Trophoblast cell (in vitro differentiated cells and primary cell): ENCODE data around the gene PIF1.
"Not testable (repeated sequence)": the region's sequence is repeated elsewhere in the genome, so short reads cannot be mapped to it uniquely, and the experiment has no call there.

Experiments
- DNase-seq, 2 donors: peaks; one replicate each; pipeline ENCODE4 v3.0.0-alpha.2; 2016
- H2AFZ ChIP-seq: 2 replicates; pipeline ENCODE4 v1.6.1; 2013; ENCODE audit warnings: low read length, moderate library complexity, mild to moderate bottlenecking; ENCODE audit not compliant: insufficient read depth, poor library complexity
- H2AK5ac ChIP-seq: 2 replicates; pipeline ENCODE4 v1.6.1; 2013; ENCODE audit warnings: mild to moderate bottlenecking, low read length
- H2BK120ac ChIP-seq: 2 replicates; pipeline ENCODE4 v1.6.1; 2013; ENCODE audit warnings: low read length, mild to moderate bottlenecking, moderate library complexity; ENCODE audit not compliant: insufficient read depth, poor library complexity
- H2BK12ac ChIP-seq: 2 replicates; pipeline ENCODE4 v1.6.1; 2013; ENCODE audit warnings: mild to moderate bottlenecking, low read length, moderate library complexity
- H2BK5ac ChIP-seq: 2 replicates; pipeline ENCODE4 v1.6.1; 2013; ENCODE audit warnings: low read length, low read depth, moderate library complexity, mild to moderate bottlenecking; ENCODE audit not compliant: poor library complexity
- H3K14ac ChIP-seq: 2 replicates; pipeline ENCODE4 v1.6.1; 2013; ENCODE audit warnings: mild to moderate bottlenecking, low read length
- H3K18ac ChIP-seq: 2 replicates; pipeline ENCODE4 v1.6.1; 2013; ENCODE audit warnings: mild to moderate bottlenecking, low read length
- H3K23ac ChIP-seq: 2 replicates; pipeline ENCODE4 v1.6.1; 2013; ENCODE audit warnings: low read length
- H3K27ac ChIP-seq: 2 replicates; pipeline ENCODE4 v1.5.1; 2013; ENCODE audit warnings: low read depth, mild to moderate bottlenecking, inconsistent platforms, low read length, moderate library complexity
- H3K27me3 ChIP-seq: 2 replicates; pipeline ENCODE4 v1.6.1; 2013; ENCODE audit warnings: inconsistent platforms, mild to moderate bottlenecking, low read length, moderate library complexity; ENCODE audit not compliant: insufficient read depth
- H3K36me3 ChIP-seq, 2 experiments: 1 replicate in 1 of 2; 2 replicates in 1 of 2; pipeline ENCODE4 v1.6.1; 2013; ENCODE audit warnings: low read length in 2 of 2, mild to moderate bottlenecking in 2 of 2, moderate library complexity in 1 of 2; ENCODE audit not compliant: insufficient read depth in 2 of 2, control insufficient read depth in 1 of 2
- H3K4ac ChIP-seq: 2 replicates; pipeline ENCODE4 v1.6.1; 2013; ENCODE audit warnings: low read depth, mild to moderate bottlenecking, low read length, moderate library complexity
- H3K4me1 ChIP-seq, 2 experiments: 1 replicate in 1 of 2; 2 replicates in 1 of 2; pipeline ENCODE4 v1.6.1; 2013; ENCODE audit warnings: low read length in 2 of 2, mild to moderate bottlenecking in 2 of 2, moderate library complexity in 1 of 2; ENCODE audit not compliant: insufficient read depth in 2 of 2, control insufficient read depth in 1 of 2
- H3K4me2 ChIP-seq: 2 replicates; pipeline ENCODE4 v1.6.1; 2013; ENCODE audit warnings: inconsistent platforms, mild to moderate bottlenecking, low read length, moderate library complexity
- H3K4me3 ChIP-seq: 2 replicates; pipeline ENCODE4 v1.5.1; 2013; ENCODE audit warnings: mild to moderate bottlenecking, low read depth, low read length, inconsistent platforms
- H3K79me1 ChIP-seq: one replicate; pipeline ENCODE4 v1.6.1; 2013; ENCODE audit warnings: low read length
- H3K79me2 ChIP-seq: 2 replicates; pipeline ENCODE4 v1.6.1; 2013; ENCODE audit warnings: low read length, mild to moderate bottlenecking; ENCODE audit not compliant: control insufficient read depth, insufficient read depth, poor library complexity
- H3K9ac ChIP-seq: 2 replicates; pipeline ENCODE4 v1.6.1; 2013; ENCODE audit warnings: mild to moderate bottlenecking, low read length
- H3K9me3 ChIP-seq: 2 replicates; pipeline ENCODE4 v1.6.1; 2013; ENCODE audit warnings: low read depth, mild to moderate bottlenecking, control low read depth, inconsistent platforms, low read length; ENCODE audit not compliant: insufficient read depth
- H4K12ac ChIP-seq: 2 replicates; pipeline ENCODE4 v1.6.1; 2013; ENCODE audit warnings: low read depth, mild to moderate bottlenecking, low read length, moderate library complexity
- H4K8ac ChIP-seq: 2 replicates; pipeline ENCODE4 v1.6.1; 2013; ENCODE audit warnings: low read depth, mild to moderate bottlenecking, low read length, moderate library complexity
- H4K91ac ChIP-seq: one replicate; pipeline ENCODE4 v1.6.1; 2013; ENCODE audit warnings: low read depth, mild to moderate bottlenecking, low read length, moderate library complexity
- WGBS: extraction: QIAGEN DNeasy Blood & Tissue Kit; methylation state at CpG from one replicate; pipeline ENCODE4 v1.1.7; 2013; ENCODE audit warnings: missing lambda C conversion rate; ENCODE audit not compliant: insufficient read length, insufficient coverage; ENCODE audit errors: extremely low coverage; 5-methylcytosine and 5-hydroxymethylcytosine counted together

The PIF1 gene

GRCh38 chr15:64828985-64829384, 3.5 kb upstream of the PIF1 start:
- H3K36me3 ChIP-seq: no peaks in the 10 kb centered on the region
- no peak overlapping the region for H3K23ac ChIP-seq
- WGBS: no CpG with 5 or more reads among the region's 5 CpGs
- H2AK5ac ChIP-seq: no peak overlapping the region
- no peak overlapping the region for H3K4ac ChIP-seq
- H3K27ac ChIP-seq: no peak overlapping the region
- H2BK12ac ChIP-seq: no peak overlapping the region
- no peak overlapping the region for H3K14ac ChIP-seq
- H3K9ac ChIP-seq: no peak overlapping the region
- no peak overlapping the region for H4K12ac ChIP-seq
- H3K4me2 ChIP-seq: no peak overlapping the region
- H4K91ac ChIP-seq: no peak overlapping the region
- H3K4me1 ChIP-seq: peaks cover 0 to 11% of the 10 kb centered on the region in 2 experiments
- H2BK120ac ChIP-seq: no peak overlapping the region
- no peaks in the 10 kb centered on the region for H3K9me3 ChIP-seq
- peak; percentile 52 to 83 for DNase-seq
- no peak overlapping the region for H4K8ac ChIP-seq
- H3K18ac ChIP-seq: no peak overlapping the region
- H3K4me3 ChIP-seq: no peak overlapping the region
- H3K79me1 ChIP-seq: peaks cover 8% of the 10 kb centered on the region
- no peaks in the 10 kb centered on the region for H3K27me3 ChIP-seq
- peaks cover 3% of the 10 kb centered on the region for H3K79me2 ChIP-seq
- no peak overlapping the region for H2BK5ac ChIP-seq
- no peak overlapping the region for H2AFZ ChIP-seq

GRCh38 chr15:64824929-64825430, 467 bp downstream of the PIF1 start:
- Histone ChIP-seq H3K9me3 (peaks cover 5% of the 10 kb centered on the region), H3K4me3 (peak overlapping the region; percentile 72), H3K27ac (no peak overlapping the region), H2AFZ (peak overlapping the region; percentile 33), H3K79me2 (peaks cover 3% of the 10 kb centered on the region), H3K4ac (peak overlapping the region; percentile 2), H4K91ac (peak overlapping the region; percentile 65), H3K4me2 (peak overlapping the region; percentile 67), H3K36me3 (peaks cover 8% of the 10 kb centered on the region in 2 experiments), H3K14ac (peak overlapping the region; percentile 65), H3K18ac (peak overlapping the region; percentile 61), H2BK12ac (no peak overlapping the region), H3K4me1 (peaks cover 0 to 16% of the 10 kb centered on the region in 2 experiments), H3K23ac (peak overlapping the region; percentile 64), H2BK120ac (peak overlapping the region; percentile 28), H2BK5ac (peak overlapping the region; percentile 42), H4K8ac (peak overlapping the region; percentile 67), H3K27me3 (no peaks in the 10 kb centered on the region), H2AK5ac (no peak overlapping the region), H3K79me1 (peaks cover 8% of the 10 kb centered on the region), H4K12ac (peak overlapping the region; percentile 22), H3K9ac (peak overlapping the region; percentile 6)
- no CpG with 5 or more reads among the region's 17 CpGs for WGBS
- no peak for DNase-seq

GRCh38 chr15:64816452-64816851, 9.0 kb downstream of the PIF1 start:
- WGBS: no CpG with 5 or more reads among the region's 13 CpGs
- peaks cover 5% of the 10 kb centered on the region for H3K9me3 ChIP-seq
- DNase-seq: no peak
- H3K79me1 ChIP-seq: peaks cover 4% of the 10 kb centered on the region
- peaks cover 21 to 23% of the 10 kb centered on the region in 2 experiments for H3K36me3 ChIP-seq
- H3K18ac ChIP-seq: no peak overlapping the region
- H2BK12ac ChIP-seq: no peak overlapping the region
- H3K4me2 ChIP-seq: no peak overlapping the region
- H3K9ac ChIP-seq: no peak overlapping the region
- H3K4me3 ChIP-seq: no peak overlapping the region
- no peak overlapping the region for H4K8ac ChIP-seq
- H2AFZ ChIP-seq: no peak overlapping the region
- H3K27ac ChIP-seq: no peak overlapping the region
- H4K91ac ChIP-seq: no peak overlapping the region
- H4K12ac ChIP-seq: no peak overlapping the region
- H3K23ac ChIP-seq: no peak overlapping the region
- H2BK120ac ChIP-seq: no peak overlapping the region
- no peaks in the 10 kb centered on the region for H3K79me2 ChIP-seq
- H3K4me1 ChIP-seq: peaks cover 0 to 5% of the 10 kb centered on the region in 2 experiments
- no peak overlapping the region for H3K4ac ChIP-seq
- no peaks in the 10 kb centered on the region for H3K27me3 ChIP-seq
- H3K14ac ChIP-seq: no peak overlapping the region
- no peak overlapping the region for H2BK5ac ChIP-seq
- no peak overlapping the region for H2AK5ac ChIP-seq

- H3K79me2 ChIP-seq, H3K18ac ChIP-seq, H3K14ac ChIP-seq, H3K27ac ChIP-seq, H3K27me3 ChIP-seq, H3K4me2 ChIP-seq, H2BK12ac ChIP-seq, H3K4ac ChIP-seq, H2AK5ac ChIP-seq, H4K12ac ChIP-seq, H3K9ac ChIP-seq, H2BK120ac ChIP-seq, H3K23ac ChIP-seq, H4K91ac ChIP-seq, H2AFZ ChIP-seq, H3K4me3 ChIP-seq, H2BK5ac ChIP-seq, H4K8ac ChIP-seq, H3K9me3 ChIP-seq, H3K79me1 ChIP-seq: not testable (repeated sequence)
- Histone ChIP-seq H3K4me1 (peaks cover 9 to 10% of the 10 kb centered on the region in 2 experiments), H3K36me3 (peaks cover 14 to 18% of the 10 kb centered on the region in 2 experiments)
- peak in 1 of 2 donors; percentile 39 for DNase-seq
- no CpG with 5 or more reads among the region's 4 CpGs for WGBS
Observed at GRCh38 chr15:64814965-64815364, 10.5 kb downstream of the PIF1 start.
